ENCODE measurements around the gene KDM3B. TPM values are rescaled to one million over a fixed set of nuclear protein-coding genes. Genes with fewer than 3 reads are reported as not detected.
"Not testable (repeated sequence)": the region's sequence is repeated elsewhere in the genome, so short reads cannot be mapped to it uniquely, and the experiment has no call there.

Gene KDM3B, protein sequence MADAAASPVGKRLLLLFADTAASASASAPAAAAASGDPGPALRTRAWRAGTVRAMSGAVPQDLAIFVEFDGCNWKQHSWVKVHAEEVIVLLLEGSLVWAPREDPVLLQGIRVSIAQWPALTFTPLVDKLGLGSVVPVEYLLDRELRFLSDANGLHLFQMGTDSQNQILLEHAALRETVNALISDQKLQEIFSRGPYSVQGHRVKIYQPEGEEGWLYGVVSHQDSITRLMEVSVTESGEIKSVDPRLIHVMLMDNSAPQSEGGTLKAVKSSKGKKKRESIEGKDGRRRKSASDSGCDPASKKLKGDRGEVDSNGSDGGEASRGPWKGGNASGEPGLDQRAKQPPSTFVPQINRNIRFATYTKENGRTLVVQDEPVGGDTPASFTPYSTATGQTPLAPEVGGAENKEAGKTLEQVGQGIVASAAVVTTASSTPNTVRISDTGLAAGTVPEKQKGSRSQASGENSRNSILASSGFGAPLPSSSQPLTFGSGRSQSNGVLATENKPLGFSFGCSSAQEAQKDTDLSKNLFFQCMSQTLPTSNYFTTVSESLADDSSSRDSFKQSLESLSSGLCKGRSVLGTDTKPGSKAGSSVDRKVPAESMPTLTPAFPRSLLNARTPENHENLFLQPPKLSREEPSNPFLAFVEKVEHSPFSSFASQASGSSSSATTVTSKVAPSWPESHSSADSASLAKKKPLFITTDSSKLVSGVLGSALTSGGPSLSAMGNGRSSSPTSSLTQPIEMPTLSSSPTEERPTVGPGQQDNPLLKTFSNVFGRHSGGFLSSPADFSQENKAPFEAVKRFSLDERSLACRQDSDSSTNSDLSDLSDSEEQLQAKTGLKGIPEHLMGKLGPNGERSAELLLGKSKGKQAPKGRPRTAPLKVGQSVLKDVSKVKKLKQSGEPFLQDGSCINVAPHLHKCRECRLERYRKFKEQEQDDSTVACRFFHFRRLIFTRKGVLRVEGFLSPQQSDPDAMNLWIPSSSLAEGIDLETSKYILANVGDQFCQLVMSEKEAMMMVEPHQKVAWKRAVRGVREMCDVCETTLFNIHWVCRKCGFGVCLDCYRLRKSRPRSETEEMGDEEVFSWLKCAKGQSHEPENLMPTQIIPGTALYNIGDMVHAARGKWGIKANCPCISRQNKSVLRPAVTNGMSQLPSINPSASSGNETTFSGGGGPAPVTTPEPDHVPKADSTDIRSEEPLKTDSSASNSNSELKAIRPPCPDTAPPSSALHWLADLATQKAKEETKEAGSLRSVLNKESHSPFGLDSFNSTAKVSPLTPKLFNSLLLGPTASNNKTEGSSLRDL (N-terminal part only)
- 16.3 TPM for total RNA-seq

- ATAC-seq = peak; percentile 92
- peak; percentile 89 for DNase-seq (ENCODE audit: low spot score)
Observed at GRCh38 chr5:138352071-138352721, at the start of gene KDM3B. KDM3B (plus strand) TSS chr5:138352685; CDS start chr5:138352796, 111 bp downstream.

DNA sequence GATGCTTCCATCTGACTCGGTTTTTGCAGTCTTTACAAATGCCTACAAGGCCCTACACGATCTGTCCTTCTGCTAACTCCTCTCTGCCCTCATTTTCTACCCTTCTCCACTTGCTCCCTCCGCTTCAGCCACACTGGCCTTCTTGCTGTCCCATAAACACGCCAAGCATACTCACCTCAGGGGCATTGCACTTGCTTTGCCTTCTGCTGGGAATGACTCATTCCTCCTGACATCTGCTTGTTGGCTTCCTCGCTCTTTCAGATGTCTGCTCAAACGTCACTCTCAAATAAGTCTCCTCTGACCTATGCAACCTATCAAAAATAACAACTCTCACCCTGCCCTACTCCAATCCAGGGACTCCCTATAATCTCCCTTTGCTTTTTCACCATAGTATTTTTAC, 49.1 kb upstream of the KDM3B start:
- no peak for DNase-seq (ENCODE audit: low spot score)
- no peak for ATAC-seq

DNA sequence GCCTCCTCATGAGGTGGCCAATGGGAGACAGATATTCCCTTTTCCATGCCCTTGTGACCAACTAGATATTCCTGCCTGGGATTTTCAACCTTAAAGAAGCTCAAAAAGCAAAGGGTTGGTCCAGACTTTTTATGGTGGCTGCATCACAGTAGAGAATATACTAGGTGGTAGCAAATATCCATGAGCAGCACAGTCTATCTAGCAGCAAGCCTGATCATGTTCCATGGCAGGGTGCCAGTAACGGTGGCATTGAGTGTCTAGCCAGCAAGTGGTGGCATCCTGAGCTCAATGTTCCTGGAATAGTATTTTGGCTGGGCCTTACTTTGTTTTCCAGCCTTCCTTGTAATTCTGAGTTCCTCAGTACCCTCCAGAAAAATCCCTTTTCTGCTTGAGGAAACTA, 46.7 kb upstream of the KDM3B start:
- DNase-seq (ENCODE audit: low spot score) (no peak), ATAC-seq (peak; percentile 33)

GRCh38 chr5:138315751-138316278, 36.7 kb upstream of the KDM3B start:
- DNase-seq (ENCODE audit: low spot score) = no peak
- ATAC-seq = no peak

GRCh38 chr5:138316355-138316754, 36.1 kb upstream of the KDM3B start:
- ATAC-seq = no peak
- no peak for DNase-seq (ENCODE audit: low spot score)

GRCh38 chr5:138318211-138318610, 34.3 kb upstream of the KDM3B start:
- not testable (repeated sequence) for DNase-seq (ENCODE audit: low spot score)

DNA sequence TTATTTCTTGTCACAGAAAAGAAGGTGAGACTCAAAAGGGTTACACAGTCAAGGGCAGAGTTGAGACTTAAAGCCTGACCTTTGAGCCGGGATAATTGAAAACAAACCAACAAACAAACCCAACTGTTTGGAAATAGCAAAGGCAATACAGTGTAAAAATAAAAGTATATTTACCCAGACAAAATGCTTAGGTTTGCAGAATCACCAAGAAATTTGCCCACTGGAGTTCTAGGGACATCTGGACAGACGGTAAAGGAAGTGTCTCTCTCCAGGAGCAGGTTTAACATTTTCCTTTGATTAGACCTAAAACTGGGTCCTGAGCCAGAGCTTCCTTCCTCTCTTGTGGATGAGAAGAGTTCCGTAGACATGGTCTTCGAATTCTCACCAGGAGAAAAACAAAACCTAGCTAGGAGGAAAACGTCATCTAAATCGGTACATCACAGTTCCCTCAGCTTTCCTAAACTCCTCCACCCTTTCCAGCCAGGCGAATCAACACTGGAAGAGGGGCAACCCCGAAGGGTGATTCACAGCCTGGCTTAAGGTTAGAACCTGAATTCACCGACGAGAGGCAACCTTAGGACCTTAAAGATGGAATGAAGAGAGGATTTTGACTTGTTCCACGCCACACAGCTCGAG, 21.6 kb upstream of the KDM3B start:
- ATAC-seq (no peak), DNase-seq (ENCODE audit: low spot score) (no peak)

More at GRCh38 chr5:138318211-138318610, 34.3 kb upstream of the KDM3B start:
- ATAC-seq = not testable (repeated sequence)

GRCh38 chr5:138331449-138332368, 20.8 kb upstream of the KDM3B start, which contains the start of gene CDC25C:
CDC25C (minus strand) TSS chr5:138331804; CDS start chr5:138331180, 624 bp downstream.
- DNase-seq (ENCODE audit: low spot score) = peak; percentile 97
- peak; percentile 99 for ATAC-seq

GRCh38 chr5:138334867-138335447, 17.5 kb upstream of the KDM3B start:
- DNase-seq (ENCODE audit: low spot score) = no peak

GRCh38 chr5:138336952-138337684, 15.4 kb upstream of the KDM3B start:
- ATAC-seq (peak; percentile 42), DNase-seq (ENCODE audit: low spot score) (no peak)

More at GRCh38 chr5:138334867-138335447, 17.5 kb upstream of the KDM3B start:
- no peak for ATAC-seq

DNA sequence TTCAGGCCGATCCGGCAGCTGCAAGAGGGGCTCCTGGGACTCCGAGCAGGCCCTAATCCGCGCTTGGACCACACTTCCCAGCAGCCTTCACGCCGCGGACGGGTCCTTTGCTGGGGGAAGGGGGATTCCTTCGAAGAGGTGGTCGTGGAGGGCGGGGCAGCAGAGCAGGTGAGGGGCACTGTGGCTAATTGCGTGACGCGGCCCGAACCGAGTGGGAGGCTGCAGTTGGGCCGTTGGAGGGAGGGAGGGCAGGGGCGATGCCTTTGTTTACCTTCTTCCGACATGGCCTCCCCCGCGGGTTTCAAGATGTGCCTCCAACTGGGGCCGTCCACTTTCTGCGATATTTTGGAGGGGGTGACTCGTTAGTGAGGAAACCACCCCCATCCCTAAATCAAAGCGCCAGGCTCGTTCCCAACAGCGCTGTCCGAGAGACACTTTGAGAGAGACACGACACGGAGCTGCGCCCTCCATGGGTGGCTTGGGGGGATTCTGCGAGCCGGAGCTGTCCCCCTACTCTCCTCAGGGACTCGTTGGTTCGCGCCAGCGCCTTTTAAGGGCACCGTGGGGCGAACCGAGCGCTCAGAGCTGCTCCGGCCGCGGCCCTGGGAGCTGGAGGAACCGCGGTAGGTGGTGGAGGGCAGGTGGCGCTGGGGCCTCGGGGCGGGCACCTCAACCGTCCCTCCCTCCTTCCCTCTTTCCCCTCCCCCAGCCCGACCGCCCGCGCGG, 14.6 kb upstream of the KDM3B start, which contains the start of gene FAM53C:
TSS of gene FAM53C (plus strand) at position 582 of the 726 bp plus-strand sequence. CDS start 3,070 bp downstream, outside the sequence.
- peak; percentile 92 for ATAC-seq
- peak; percentile 96 for DNase-seq (ENCODE audit: low spot score)

GRCh38 chr5:138338411-138339090, 13.9 kb upstream of the KDM3B start:
- DNase-seq (ENCODE audit: low spot score) = no peak
- ATAC-seq = no peak

- ATAC-seq (no peak), DNase-seq (ENCODE audit: low spot score) (no peak)
Observed at GRCh38 chr5:138339091-138339456, 13.4 kb upstream of the KDM3B start.

GRCh38 chr5:138339464-138339863, 13.0 kb upstream of the KDM3B start:
- DNase-seq (ENCODE audit: low spot score) (no peak), ATAC-seq (no peak)

DNA sequence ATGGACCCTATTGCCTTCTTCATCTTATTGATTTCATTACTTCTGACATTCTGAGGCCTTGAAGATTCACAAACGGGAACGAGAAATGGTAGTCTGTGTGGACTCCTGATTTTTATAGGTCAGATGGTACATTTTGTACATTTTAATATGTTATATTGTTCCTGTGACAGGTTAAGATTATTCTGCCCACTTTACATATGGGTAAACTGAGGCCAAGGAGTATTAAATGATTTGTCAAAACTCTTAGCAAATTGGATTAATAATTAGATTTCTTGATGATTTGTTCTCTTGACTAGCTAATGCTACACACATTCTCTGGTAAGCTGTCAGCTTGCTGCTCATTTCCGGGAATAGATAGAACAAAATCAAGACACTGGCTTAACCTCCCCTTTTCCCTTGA, 12.5 kb upstream of the KDM3B start:
- no peak for DNase-seq (ENCODE audit: low spot score)
- ATAC-seq = no peak
